Measurements from ENCODE around the gene RGS5.

DNA sequence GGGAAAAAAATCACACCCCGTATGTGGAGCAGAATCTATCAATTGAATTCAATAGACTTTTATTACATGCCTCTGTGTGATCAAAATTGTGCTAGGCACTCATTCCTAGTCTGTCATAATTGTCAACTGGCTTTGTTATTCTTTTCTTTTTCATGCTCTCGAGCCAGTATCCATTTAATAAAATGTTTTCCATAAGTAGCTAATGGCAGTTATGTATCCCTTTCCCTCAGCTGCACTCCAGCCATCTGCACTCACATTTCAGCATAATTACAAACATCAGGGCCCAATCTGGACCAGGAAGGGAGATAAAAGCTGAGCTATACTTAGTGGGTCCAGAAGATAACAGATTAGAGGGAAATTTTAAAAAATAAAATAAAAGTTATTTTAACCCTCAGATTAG lies 15.9 kb downstream of the RGS5 start:
- no peak for TF ChIP-seq FOXK2 (IDR thresholded peaks at IDR 0.05)
- TF ChIP-seq SUZ12 (IDR thresholded peaks at IDR 0.05) = no peak
- TF ChIP-seq FOXM1 (IDR thresholded peaks at IDR 0.05; ENCODE audit: borderline replicate concordance) = no peak
- TF ChIP-seq LEF1 (IDR thresholded peaks at IDR 0.05; ENCODE audit: borderline replicate concordance) = no peak
- no peak for TF ChIP-seq SP1 (IDR thresholded peaks at IDR 0.05)
- TF ChIP-seq, protein P1, sequence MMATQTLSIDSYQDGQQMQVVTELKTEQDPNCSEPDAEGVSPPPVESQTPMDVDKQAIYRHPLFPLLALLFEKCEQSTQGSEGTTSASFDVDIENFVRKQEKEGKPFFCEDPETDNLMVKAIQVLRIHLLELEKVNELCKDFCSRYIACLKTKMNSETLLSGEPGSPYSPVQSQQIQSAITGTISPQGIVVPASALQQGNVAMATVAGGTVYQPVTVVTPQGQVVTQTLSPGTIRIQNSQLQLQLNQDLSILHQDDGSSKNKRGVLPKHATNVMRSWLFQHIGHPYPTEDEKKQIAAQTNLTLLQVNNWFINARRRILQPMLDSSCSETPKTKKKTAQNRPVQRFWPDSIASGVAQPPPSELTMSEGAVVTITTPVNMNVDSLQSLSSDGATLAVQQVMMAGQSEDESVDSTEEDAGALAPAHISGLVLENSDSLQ (IDR thresholded peaks at IDR 0.05) = no peak
- no peak for TF ChIP-seq NFRKB (IDR thresholded peaks at IDR 0.05)
- no peak for TF ChIP-seq ZNF384 (IDR thresholded peaks at IDR 0.05)

Measured in HEK293T (cell line).